ENCODE results near the gene LCN15.
"Not testable (repeated sequence)": the region's sequence is repeated elsewhere in the genome, so short reads cannot be mapped to it uniquely, and the experiment has no call there.

Gene LCN15

DNA sequence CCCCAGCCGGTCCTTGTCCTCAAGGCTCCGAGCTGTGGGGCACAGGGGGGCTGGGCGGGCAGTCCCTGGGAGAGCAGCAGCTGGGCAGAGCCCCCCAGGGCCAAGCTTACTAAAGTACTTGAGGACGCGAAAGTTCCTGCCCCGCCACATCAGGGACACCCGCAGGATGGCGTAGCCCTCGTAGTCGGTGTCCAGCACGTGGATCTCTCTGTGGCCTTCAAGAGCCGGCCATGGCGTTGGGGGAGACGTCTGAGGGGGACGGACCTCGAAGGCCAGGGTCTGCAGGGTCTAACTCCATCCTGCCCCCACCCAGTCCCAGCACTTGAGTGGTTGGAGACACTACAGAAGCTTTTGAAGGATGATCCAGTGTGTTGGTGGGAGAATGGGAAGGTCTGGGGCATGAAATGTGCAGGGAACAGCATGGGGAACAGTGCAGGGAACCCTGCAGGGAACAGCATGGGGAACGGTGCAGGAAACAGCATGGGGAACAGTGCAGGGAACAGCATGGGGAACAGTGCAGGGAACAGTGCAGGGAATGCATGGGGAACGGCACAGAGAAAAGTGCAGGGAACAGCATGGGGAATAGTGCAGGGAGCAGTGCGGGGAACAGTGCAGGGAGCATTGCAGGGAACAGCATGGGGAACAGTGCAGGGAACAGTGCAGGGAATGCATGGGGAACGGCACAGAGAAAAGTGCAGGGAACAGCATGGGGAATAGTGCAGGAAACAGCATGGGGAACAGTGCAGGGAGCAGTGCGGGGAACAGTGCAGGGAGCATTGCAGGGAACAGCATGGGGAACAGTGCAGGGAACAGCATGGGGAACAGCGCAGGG, 8.8 kb downstream of the LCN15 start:
- DNase-seq (ENCODE audit: low spot score), result not testable (repeated sequence)

DNA sequence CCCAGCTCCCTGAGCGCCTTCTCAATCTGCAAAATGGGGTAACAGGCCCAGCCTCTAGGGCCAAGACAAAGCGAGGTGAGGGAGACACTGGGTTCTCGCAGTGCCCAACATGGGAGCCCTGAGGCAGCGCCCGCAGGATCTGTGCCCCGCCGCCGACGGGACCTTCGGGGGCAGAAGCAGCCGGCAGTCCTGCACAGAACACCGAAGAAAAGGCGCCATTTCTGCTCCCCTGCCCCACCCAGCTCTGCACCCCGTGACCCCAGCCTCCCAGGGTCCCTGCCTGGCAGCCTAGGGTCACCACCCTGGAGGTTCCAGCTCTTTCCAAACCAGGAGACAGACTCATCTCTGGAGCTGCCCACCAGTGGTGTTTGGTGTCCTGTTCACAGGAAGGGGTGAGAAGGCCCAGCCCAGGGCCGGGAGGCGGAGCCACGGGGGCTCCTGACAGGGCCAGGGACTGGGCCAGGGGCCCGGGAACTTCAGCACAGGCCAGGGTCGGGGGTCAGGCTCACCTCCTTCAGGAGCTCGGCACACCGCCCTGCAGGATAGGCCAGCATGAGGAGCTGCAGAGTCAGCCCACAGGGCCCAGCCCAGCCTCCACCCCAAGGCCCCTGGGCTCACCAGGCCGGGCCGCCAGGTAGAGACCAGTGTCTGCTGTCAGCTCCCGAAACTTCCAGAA, 9.6 kb downstream of the LCN15 start:
- no peak for DNase-seq (ENCODE audit: low spot score)

DNA sequence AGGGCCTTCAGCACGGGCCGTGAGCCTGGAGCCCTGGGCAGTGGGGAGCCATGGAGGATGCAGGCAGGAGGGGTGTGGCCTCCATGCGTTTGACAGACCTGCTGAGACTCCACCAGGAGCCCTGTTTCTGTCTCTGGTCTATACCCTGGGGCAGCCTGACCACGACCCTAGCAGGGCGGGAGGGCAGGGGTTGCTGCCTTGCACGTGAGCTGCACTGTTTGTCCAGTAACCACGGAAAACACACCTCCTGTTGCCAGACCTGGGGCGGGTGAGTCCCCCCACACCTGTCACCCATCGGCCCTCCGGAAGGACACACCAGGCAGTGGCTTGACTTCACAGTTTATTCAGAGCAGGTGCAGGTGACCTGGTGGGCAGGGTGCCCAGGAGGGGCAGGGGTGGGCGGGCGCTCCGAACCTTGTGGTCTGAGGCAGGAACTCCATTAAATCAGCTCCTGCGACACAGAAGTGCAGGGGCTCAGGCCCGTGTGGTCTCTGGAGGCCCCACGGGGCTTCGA, 10.2 kb downstream of the LCN15 start:
- no peak for DNase-seq (ENCODE audit: low spot score)

DNA sequence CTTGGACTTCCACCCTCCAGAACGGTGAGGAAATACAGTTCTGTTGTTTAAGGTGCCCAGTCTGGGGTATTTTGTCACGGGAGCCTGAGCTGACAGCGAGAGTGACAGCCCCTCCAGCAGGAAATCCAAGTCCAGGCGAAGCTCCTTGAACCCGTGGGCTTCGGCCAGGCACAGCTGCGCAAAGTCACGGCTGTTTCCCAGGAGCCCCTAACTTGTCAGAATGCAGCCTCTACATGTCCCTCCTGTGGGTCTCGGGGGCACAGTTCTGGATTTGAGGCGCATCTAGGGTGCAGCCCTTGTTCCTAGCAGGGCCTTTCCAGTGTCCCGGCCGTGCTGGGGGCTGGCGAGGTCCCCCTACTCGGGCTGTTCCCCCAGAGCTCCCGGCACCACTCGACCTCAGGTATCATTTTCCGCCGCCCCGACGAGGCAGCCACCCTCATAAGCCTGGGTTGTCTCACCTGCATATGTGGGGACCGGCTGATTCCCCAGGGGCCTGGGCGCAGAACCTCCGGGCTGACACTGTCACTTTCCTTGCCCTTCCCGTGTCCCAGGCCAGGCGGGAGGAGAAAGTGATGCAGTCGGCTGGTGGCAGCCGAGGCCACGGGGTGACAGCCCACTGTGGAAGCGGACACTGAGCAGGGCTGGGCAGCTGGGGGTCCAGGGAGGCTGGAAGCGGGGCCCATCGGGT, 10.8 kb downstream of the LCN15 start:
- DNase-seq (ENCODE audit: low spot score), result no peak

DNA sequence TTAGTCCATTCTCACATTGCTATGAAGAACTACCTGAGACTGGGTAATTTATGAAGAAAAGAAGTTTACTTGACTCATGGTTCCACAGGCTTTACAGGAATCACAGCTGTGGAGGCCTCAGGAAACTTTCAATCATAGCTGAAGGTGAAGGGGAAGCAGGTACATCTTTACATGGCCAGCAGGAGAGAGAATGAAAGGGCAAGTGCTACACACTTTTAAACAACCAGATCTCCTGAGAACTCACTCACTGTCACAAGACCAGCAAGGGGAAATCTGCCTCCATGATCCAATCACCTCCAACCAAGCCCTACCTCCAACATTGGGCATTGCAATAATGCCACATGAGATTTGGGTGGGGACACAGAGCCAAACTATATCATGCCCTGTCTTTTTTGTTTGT, 12.5 kb downstream of the LCN15 start:
- DNase-seq (ENCODE audit: low spot score), result no peak

DNA sequence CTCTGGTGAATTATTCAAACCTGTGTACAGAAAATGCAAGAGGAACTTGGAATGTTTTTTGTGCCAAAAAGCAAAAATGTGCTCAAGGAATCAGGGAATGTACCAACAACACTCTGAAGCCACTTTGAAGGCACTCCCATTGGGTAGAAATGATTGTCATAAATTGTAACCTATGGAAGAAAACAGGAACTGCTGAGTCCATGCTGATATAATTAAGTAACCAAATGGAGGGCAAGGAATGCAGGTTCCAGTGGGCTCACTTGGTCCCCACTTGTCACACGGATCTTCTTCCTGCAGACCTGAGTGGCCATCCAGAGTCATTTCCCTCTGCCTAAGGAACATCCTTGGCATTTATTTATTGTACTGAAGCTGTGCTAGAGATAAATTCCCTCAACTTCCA, 13.1 kb downstream of the LCN15 start:
- no peak for DNase-seq (ENCODE audit: low spot score)

DNA sequence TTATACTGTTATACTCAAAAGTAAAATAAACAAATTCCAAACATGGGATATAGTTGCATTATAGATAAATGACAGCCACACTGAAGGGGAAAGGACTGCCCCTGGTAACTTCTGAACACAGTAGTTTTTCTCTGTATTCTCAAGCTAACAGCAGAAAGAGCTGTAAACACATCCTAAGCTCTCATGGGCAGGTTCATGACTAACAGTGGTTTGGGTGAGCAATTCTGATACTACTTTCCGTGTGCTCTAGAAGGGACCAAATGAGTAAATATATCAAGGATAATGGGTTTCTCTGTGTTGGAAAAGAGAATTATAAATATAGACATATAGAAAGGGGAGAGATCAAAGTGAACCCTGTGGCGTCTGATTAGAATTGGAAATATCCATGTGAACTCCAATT, 13.8 kb downstream of the LCN15 start:
- DNase-seq (ENCODE audit: low spot score), result no peak

DNA sequence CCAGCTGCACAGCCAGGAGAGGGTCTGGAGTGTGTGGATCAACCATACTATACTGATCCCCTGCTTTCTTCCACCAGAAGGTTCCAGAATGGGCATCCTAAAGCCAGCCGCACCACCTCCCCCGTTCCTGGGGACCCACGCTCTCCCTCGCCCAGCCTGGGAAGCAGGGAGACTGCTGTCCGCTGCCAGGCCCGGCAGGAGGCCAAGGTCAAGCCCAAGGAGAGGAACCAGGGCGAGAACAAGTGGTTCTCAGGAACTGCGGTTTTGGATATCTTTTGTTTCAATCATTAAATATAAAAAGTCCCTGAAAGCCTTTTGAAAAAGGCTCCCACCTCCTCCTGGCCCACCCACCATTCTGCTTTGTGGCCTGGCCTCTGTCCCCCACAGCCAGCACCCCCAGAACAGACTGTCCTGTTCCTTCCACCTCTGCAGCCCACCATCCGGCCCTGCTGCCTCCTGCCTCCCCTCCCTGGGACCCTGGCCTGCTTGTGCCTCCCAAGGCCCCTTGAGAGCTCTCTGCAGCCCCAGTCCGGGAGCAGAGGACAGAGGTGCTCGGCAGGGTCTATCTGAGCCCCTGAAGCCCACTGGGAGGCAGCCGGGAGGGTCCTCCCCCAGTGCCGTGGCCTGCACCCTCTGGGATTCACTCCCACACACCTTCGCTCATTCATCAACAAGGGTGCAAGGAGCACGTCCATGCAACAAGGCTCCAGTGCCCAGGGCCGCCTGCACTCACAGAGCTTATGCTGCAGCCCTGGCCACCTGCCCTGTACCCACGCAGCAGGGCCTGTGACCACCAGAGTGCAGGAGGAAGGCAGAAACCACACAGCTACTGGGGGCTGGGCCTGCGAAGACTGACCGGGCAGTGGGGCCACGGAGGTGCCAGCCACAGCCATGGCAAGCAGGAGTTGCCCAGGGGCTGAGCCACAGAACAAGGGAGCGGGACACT, 15.4 kb downstream of the LCN15 start:
- DNase-seq (ENCODE audit: low spot score), result no peak

DNA sequence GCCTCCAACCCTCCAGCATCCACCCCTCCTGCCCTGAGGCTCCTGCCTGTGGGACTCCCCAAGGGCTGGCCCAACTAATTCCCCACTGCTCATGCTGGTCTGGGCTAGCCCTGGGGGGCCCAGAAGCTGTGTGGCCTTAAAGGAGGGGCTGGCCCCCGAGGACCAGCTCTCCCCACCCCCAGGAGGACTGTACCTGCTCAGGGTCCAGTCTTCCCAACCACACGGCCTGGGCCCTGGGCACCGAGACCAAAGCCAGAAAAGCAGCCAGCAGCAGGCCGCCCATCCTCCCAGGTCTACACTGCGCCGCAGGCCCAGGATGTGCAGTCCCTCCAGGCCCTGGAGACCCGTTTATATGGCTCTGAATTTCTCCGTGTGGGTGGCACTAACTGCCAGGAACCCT, 16.1 kb downstream of the LCN15 start, which contains the start of gene LCN6:
TSS of gene LCN6 (minus strand) at position 325 of the 400 bp plus-strand sequence. CDS start at position 283, 42 bp downstream.
- no peak for DNase-seq (ENCODE audit: low spot score)

DNA sequence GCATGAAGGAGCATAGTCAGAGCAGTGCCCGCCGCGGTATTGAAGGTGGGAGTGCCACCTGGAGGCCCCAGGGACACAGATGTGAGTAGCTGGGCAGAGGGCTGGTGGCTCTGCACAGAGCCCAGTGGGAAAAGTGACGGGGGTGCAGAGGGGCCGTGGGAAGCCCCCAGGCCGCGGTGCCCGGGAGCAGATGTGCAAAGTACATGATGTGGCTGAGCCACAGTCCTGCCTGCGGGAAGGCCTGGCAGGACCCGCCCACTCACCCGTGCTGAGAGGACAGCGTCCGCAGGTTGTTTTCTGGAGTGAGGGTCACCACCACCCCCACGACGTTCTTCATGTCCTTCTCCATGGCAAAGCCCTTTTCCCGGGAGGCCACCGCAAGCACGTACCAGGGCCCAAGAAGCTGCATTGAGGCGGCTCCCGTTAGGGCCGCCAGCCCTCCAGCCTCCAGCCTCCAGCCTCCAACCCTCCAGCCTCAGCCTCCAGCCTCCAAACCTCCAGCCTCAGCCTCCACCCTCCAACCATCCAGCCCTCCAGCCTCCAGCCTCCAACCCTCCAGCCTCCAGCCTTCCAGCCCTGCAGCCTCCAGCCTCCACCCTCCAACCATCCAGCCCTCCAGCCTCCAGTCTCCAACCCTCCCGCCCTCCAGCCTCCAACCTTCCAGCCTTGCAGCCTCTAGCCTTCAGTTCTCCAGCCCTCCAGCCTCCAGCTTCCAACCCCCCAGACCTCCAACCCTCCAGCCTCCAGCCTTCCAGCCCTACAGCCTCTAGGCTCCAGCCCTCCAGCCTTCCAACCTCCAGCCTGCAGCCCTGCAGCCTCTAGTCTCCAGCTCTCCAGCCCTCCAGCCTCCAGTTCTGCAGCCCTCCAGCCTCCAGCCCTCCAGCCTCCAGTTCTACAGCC, 16.9 kb downstream of the LCN15 start:
- DNase-seq (ENCODE audit: low spot score), result no peak

DNA sequence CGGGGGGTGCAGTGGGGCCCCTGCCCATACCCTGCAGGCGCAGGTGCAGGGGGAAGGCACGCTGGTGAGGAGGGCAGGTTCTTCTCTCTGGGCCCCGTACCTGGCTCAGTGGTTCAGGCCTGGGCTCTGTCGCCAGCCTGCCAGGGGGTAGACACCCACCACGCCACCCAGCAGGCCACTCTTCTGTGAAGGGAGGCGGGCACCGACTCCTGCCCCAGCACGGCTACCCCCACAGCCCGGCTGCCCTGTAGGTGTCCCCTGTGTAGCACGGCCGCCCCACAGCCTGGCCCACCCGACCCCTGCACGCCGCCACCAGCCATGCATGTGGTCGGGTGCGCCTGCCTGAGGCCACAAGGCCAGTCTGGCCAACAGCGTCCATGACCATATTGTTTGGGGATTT, 17.7 kb downstream of the LCN15 start:
- DNase-seq (ENCODE audit: low spot score), result no peak

DNA sequence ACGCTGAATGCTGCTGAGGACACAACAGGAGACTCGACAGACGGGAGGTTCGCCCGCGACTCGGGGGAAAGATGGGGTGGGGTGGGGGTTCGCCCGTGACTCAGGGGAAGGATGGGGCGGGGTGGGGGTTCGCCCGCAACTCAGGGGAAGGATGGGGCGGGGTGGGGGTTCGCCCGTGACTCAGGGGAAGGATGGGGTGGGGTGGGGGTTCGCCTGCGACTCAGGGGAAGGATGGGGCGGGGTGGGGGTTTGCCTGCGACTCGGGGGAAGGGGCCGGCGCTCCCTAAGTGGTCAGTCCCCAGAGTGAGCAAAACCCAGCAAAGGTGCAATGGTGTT, 18.2 kb downstream of the LCN15 start:
- no peak for DNase-seq (ENCODE audit: low spot score)

DNA sequence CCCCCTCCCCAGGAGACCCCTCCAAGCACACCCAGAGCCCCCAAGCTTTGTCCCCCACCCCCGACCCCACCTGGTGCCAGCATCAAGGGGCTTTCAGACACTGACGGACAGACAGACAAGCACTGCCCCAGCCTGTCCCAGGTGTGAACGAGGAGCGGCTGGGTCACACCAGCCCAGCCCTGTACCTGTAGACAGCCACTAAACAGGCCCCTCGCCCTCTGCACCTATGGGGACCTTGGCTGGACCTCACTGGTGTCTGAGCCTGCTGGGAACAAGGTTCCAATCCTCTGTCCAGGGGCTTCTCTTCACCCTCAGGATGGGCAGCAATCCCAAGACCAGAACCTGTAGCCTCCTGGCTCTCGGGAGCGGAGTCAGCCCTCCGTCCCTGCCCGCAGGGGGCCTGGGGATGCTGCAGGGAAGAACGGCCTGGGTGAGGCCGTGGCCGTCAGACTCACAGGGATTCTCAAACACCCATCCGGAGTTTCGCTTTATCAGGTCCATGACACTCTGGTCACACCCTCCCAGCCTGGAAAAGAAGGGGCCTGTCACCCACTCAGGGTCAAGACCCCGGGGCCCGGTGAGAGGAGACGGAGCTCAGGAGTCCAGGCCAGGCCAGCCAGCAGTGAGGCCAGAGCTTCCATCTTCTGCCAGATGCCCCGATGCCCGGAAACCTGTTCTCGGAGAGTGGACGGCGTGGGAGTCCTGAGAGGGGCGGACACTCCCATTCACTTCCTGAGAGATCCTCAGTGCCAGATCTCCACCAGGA, 18.7 kb downstream of the LCN15 start:
- DNase-seq (ENCODE audit: low spot score), result no peak

DNA sequence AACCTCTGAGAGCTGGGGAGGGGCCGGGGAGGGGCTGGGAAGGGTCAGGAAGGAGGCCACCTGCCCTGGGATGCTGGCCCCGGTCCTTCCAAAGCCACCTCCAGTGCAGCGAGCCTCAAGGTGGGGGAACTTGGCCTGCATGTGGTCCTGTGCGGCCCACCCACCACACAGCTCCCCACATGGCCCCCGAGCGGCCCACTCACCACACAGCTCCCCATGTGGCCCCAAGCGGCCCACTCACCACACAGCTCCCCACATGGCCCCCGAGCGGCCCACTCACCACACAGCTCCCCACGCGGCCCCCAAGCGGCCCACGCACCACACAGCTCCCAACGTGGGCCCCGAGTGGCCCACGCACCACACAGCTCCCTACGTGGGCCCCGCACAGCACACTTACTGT, 19.5 kb downstream of the LCN15 start:
- DNase-seq (ENCODE audit: low spot score), result no peak

DNA sequence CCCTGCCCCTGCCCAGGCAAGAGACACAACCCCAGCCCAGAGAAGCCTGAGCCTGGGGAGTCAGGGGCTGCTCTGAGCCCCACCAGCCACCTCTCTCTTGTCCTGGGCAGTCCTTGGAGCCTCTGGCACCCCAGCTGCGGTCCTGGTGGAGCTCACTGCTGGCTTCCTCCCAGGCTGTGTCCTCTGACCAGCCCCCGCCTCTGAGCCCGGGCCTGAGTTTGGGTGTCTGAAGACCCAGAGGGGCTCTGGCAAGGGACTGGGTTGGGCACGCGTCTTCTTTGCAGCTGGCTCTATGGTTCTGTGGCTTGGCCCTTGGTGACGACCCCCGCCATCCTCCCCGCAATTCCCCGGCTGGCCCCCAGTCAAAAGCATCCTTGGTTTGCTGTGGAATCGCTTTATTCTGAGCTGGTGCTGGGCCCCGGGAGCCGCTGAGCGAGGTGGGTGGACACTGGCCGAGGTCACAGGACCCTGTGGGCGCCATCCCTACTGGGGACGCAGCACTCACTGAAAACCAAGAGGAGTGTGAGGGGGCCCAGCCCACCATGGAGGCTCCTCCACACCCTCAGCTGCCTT, 20.6 kb downstream of the LCN15 start:
- DNase-seq (ENCODE audit: low spot score), result no peak

DNA sequence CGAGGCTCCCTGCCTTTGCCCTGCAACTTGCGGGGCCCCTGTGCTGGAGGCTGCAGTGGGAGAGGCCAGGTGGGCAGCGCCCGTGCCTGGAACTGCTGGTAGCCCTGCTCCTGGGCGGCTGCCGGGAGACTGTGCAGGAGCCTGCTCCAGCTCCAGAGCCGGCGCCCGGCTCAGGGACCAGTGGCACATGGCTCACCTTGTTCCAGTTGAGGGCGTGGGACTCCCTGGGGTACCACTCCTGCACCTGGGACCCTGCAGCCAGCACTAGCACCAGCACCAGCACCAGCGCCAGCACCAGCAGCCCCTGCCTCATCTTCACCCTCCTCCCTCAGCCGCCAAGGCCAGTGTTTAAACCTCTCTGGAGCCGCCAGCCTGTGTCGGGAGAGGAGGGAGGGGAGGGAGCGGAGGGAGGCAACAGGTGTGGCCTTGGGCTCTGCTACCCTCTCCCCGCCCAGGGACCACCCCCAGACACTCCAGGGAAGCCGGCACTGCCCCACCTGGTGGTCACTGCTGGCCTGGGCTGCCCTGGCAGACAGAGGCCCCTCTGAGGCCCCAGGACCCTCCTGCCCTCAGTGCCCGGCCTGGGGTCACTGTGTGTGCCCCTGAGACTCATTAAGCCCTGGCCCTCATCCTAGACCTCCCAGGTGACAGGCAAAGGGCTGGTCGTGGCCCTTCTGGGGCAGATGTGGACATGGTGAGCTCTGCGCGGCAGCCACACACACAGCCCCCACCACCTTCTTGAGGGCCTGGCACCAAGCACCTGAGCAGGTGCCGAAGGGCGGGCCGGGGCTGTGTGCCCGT, 21.5 kb downstream of the LCN15 start, which contains the start of gene LCN10:
TSS of gene LCN10 (minus strand) at position 350 of the 801 bp plus-strand sequence. CDS start at position 313, 37 bp downstream.
- no peak for DNase-seq (ENCODE audit: low spot score)

DNA sequence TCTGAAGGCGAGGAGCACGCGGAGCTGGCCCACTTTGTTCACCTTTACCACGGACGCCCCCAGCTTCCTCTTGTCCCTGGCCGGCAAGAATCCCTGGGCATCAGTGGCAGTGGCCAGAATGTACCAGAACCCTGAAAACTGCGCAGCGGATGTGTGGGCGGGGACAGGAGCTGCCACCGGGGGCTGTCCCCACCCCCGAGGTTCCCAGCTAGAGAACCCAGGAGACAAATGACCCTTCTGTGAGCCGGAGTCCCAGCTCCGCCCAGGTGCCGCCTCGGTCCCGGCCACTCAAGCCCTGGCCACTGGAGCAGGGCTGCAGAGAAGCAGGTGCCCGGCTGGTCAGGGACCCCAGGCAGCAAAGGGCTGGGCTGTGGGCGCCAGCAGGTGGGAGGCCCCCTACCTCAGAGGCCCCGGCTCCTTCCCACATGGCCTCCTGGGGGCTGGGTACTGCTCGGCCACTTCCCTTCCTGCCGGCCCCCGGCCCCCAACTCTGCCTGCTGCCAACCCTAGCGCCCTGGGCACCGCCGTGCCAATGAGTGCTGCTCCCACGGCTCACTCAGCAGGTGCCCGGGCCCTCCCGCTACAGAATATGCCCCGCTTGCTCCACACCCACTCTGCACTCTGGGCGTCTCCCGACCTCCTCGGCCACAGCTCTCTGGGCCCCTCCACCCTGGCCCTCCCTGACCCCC, 22.3 kb downstream of the LCN15 start:
- DNase-seq (ENCODE audit: low spot score), result no peak
